Testis (tissue), 2 donors: ENCODE measurements around the gene CXorf38.

Source experiments
- POLR2A ChIP-seq: fragments of 450-650 bp; IDR thresholded peaks from one replicate; pipeline ENCODE4 v1.6.1; 2017; ENCODE audit warnings: antibody characterized with exemption, mild to moderate bottlenecking, moderate library complexity
- TF ChIP-seq, protein P1 (sequence below), 3 experiments: fragments of 450-650 bp in 2 of 3; fragments of 200-600 bp in 1 of 3; sonication (generic) in 1 of 3; IDR thresholded peaks; one replicate each; pipeline ENCODE4 v1.5.1; 2016 to 2019; ENCODE audit warnings: antibody characterized with exemption in 3 of 3, mild to moderate bottlenecking in 2 of 3, moderate library complexity in 1 of 3

DNA sequence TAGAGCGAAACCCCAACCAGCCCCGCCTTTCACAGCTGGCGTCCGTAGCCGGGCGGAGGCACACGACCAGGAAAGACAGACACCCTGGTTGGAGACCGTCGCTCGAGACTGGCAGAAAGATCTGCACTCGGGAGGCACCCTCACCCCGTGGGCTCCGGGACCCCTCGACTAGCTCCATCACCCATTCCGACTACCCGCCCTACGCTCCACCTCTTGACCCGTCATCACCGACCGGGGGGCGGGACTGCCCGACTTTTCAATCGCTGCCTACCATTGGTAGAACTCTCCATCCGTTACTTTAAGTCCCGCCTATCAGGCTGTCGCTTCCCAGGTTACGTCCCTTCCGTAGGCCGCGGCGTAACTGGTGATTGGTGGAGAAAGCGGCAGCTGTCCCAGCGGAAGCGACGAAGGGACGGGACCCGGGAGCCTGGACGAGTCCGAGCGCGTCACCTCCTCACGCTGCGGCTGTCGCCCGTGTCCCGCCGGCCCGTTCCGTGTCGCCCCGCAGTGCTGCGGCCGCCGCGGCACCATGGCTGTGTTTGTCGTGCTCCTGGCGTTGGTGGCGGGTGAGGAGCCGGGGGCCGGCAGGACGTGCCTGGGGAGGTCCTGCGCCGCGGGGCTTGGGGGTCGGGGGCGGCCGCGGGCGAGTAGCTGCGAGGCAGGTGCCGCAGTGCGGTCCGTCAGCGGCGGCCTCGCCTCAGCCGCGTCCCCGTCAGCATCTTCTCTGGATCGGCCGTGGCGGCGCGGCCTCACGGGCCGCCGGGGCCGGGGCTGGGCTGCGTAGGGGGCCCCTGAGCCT is 66.6 kb downstream of the CXorf38 start, which contains the start of gene ATP6AP2:
- TF ChIP-seq, protein P1, sequence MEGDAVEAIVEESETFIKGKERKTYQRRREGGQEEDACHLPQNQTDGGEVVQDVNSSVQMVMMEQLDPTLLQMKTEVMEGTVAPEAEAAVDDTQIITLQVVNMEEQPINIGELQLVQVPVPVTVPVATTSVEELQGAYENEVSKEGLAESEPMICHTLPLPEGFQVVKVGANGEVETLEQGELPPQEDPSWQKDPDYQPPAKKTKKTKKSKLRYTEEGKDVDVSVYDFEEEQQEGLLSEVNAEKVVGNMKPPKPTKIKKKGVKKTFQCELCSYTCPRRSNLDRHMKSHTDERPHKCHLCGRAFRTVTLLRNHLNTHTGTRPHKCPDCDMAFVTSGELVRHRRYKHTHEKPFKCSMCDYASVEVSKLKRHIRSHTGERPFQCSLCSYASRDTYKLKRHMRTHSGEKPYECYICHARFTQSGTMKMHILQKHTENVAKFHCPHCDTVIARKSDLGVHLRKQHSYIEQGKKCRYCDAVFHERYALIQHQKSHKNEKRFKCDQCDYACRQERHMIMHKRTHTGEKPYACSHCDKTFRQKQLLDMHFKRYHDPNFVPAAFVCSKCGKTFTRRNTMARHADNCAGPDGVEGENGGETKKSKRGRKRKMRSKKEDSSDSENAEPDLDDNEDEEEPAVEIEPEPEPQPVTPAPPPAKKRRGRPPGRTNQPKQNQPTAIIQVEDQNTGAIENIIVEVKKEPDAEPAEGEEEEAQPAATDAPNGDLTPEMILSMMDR (IDR thresholded peaks at IDR 0.05), result no peak
- TF ChIP-seq POLR2A, result no peak
